NCI-H460 (cell line): ENCODE data around the gene EXOC1. TPM values are rescaled to one million over a fixed set of nuclear protein-coding genes. Genes with fewer than 3 reads are reported as not detected.
"Not testable (repeated sequence)": the region's sequence is repeated elsewhere in the genome, so short reads cannot be mapped to it uniquely, and the experiment has no call there.

Source experiments
- DNase-seq: peaks from one replicate; pipeline ENCODE4 v3.0.0-alpha.2; 2016; ENCODE audit warnings: low read depth; ENCODE audit errors: extremely low read depth
- total RNA-seq: library from RNA; depleted of rRNA; stranded (reverse); fragments of >200 nt; shearing (Covaris generic); gene quantifications from 2 replicates; pipeline ENCODE4 v1.2.3, GENCODE V29; 2014

The EXOC1 gene
- total RNA-seq, 1 experiment from 2014 or later: 40.9 TPM

DNA sequence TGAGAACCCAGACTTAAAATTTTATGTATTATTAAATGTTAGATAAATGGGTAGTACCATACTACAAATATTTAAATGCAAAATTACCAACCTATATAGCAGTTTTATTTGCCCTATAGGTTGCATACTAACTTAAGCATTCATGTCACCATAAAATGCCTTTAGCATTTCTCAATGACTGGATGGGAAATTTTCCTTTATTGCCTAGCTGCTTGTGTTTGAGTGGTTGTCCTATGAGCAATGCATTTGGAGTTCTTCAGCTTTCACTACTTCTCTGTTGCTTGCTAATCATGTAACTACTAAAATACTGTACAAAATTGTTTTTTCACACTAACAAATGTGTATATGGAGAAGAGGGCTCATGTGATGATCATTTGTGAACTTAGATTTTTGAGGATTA, 51.1 kb downstream of the EXOC1 start:
- no peak for DNase-seq

DNA sequence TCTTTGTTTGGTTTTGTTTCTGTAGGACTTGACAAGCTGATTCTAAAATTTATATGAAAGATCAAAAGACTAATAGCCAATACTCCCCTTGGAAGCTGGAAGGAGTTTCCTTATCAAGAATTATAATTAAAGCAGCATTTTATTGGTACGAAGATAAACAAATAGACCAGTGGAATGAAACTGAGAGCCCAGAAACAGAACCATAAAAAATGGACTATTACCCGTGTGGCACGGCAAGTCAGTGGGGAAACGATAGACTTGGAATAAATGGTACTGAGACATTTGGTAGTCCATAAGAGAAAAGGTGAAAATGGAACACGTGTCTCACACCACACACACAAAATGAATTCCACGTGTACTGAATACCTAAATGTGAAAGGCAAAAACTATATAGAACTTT, 52.9 kb downstream of the EXOC1 start:
- DNase-seq: no peak

DNA sequence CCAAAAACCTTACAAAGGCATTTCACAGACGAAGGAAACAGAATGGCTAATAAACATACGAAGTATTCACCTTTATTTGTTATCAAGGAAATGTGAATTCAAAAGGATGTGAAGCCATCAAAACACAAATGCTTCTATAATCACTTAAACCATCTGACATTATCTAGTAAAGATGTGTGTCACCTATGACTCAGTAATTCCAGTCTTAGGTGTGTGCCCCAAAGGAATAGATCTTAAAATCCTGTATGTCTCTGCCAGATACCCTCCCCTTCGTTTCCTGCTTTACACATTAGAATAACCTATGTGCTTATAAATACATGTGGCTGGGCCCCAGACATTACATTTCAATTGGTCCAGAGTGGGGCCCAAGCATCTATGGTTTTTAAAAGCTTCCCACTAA, 53.5 kb downstream of the EXOC1 start:
- DNase-seq: no peak

DNA sequence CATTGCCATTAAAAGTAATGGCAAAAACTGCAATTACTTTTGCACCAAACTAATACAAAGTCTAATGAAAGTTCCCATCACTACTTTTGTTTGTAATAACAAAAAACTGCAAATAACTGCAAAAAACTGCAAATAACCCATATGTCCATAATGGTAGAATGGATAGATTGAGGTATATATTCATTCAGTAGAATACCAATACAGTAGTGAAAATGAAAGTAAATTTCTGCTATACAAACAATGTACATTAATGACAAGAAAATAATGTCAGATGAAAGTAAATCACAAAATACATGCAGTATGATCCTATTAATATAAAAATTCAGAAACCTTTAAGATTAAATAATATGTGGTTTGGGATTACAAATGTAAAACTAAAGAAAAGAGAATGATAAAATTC, 54.0 kb downstream of the EXOC1 start:
- no peak for DNase-seq

DNA sequence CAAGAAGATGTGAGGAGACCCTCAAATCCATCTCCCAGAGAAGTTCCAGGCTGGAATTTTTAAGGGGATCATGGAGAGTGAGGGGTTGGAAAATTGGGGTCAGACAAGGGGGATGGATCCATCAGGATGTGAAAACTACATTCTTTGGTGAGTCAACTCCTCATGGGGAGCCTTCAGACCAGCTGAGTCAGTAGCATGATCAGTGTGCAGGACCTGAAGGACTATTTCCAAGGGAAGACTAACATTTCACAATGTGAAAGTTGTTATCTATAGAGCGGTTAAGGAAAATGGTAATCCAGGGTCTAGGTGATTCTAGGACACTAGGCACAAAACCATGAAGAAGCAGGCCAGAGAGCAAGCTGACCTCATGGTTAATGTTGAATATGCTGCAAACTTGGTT, 56.7 kb downstream of the EXOC1 start:
- DNase-seq: no peak

DNA sequence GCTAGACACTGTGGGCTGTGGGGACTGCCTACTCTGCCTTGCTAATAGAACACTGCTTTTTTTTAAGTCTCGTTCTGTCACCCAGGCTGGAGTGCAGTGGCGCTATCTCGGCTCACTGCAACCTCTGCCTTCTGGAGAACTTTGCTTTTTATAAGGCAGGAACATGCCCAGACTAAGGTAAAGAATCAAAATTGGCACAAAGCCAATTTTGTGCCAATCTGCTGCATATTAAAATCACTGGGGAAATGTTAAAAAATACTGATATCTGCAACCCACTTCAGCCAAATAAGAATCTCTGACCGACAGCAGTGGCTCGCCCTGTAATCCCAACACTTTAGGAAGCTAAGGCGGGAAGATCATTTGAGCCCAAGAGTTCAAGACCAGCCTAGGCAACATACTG, 58.8 kb downstream of the EXOC1 start:
- no peak for DNase-seq

DNA sequence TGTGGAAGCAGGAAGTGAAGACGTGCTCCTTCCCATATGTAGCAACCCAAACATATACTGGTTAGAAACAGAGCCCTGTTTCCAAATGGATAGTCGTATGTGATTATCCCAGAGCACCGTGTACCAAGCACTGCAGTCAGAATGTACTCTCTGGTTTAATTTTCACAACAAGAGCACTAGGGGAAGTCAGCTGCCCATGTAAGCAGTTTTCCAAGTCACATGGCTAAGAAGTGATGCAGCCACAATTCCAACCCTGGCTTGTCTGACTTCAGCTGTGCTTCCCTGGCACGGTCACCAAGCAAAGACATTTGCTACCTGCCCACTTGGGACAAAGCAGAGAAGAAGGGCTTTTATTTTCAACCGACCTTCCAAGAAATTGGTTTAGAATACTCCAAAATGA, 67.1 kb downstream of the EXOC1 start:
- no peak for DNase-seq

DNA sequence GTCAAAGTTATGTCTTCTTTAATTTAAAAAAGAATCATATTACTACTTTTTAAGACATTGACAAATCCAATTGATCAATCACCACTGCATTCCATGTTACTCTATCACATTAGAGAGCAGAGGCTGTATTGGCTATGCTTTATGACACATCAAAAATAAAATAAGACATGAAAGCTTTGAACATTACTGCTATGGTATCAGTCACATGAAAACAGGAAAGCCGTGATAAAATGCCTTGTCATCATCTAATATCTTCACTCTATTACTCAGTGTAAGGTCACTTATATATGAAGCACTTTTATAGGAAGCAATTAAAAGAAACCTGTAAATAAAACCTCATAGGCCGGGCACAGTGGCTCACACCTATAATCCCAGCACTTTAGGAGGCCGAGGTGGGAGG, 67.6 kb downstream of the EXOC1 start:
- DNase-seq: no peak

DNA sequence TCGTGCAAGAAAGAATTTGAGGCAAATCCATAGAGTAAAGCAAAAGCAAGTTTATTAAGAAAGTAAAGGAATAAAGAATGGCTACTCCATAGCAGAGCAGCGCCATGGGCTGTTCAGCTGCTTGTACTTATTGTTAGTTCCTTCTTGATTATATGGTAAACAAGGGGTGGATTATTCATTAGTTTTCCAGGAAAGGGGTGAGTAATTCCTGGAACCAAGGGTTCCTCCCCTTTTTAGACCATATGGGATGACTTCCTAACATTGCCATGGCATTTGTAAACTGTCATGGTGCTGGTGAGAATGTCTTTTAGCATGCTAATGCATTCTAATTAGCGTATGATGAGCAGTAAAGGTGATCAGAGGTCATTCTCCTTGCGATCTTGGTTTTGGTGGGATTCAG, 71.8 kb downstream of the EXOC1 start:
- DNase-seq: no peak

DNA sequence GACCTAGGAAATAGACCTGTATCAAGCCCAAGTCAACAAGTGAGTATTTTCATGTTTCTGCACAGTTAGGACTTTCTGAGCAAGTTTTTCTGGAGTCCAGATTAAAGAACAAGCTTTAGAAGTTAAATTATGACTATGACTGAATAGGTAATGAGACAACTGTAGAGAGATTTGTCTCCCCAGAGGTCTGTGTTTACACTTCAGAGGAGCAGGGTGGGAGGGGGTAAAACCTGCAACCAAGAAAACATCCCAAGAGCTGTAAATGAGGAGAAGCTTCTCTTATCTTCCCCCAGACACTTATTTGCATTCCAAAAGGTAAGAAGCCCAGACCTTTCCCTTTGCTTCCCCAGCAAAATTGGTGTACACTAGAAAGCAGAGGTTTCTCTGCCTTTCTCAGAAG, 73.2 kb downstream of the EXOC1 start:
- no peak for DNase-seq

DNA sequence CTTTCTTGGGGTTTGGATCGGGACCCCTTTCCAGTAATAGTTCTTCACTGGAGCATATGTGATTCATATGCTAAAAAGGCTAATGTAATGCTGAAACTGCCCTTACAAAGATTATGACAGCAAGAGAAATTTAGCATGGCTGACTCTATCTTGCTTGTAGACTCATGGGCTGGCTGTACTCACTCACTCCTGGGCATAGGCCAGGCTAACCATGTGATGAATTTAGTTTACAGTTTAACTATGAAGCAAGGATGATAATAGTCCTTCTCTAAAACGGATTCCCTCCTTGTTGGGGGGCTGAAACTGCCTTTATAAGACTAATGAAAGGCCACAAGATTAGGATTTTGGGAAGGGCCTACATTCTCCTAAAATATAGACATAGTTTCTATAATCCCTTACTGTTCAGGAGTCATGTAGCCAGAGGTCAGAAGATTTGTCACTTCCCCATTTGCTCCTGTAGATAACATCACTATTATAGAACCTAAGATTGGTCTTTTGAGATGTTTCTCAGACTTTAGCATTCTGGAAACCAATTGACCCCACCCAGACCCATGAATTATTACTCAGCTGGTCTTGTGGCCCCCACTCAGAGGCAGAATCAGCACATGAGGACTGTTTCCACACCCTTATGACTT, 74.5 kb downstream of the EXOC1 start:
- no peak for DNase-seq

DNA sequence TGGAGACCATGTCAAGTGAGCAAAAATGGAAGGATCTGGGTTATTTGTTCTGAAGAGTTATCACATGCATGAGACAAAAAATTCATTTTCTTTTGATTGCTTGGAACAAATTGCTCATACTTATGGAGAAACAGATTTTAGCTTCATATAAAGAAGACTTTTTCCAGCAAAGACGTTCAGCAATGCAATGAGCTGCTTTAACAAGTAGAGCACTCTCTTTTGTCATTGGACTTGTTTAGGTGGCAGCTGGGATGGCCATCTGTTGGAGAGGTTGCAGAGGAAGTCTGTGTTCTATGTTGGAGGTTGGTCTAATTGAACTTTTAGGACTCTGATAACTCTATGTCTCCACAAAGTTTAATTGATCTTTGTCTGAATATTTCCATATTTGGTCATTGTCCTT, 75.4 kb downstream of the EXOC1 start:
- DNase-seq: no peak

DNA sequence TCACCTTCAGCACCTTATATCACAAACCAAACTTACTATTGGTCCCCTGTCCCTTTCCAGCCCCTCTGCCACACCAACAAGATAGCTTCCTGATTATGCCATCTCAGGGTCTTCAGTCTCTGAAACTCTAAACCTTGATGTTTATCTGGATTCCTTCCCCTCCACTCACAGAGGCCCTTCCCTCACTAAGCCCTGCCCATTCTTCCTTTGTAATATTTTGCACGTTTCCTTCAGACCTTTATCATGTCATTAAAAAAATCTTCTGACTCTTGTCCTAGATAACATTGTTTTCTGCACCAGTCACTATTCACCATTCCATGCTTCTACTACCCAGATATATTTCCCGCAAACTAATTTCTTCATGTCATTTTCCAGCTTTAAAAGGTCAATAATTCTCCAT, 77.6 kb downstream of the EXOC1 start:
- no peak for DNase-seq

DNA sequence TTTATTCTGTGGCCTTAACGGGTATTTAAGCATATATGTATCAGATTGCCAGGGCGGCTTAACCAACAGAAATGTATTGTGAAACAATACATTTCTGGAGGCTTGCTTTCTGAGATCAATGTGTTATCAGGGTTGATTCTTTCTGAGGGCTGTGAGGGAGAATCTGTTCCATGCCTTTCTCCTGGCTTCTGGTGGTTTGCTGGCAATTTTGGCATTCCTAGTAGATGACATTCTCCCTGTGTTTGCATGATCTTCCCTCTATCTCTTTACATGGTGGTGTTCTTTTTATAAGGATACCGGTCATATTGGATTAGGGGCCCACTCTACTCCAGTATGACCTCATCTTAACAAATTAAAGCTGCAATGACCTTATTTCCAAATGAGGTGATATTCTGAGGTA, 78.4 kb downstream of the EXOC1 start:
- no peak for DNase-seq

DNA sequence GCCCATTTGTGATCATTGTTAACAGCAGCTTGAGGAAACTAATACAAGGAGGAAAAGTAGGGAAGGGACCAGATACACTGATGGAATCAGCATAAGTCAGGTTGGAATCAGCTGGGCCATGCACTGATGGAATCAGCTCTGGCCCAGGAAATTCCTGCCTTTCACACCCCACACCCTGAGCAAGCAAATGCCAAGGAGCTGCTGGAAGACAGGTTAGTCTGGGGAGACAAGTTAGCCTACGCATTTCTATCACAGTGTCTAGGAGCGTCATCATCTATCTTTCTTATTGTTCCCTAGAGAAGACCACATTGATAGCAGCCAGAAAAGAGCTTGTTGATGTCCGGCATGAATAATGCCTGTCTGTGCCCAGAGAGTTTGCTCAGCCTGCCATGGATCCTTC, 79.1 kb downstream of the EXOC1 start:
- no peak for DNase-seq

DNA sequence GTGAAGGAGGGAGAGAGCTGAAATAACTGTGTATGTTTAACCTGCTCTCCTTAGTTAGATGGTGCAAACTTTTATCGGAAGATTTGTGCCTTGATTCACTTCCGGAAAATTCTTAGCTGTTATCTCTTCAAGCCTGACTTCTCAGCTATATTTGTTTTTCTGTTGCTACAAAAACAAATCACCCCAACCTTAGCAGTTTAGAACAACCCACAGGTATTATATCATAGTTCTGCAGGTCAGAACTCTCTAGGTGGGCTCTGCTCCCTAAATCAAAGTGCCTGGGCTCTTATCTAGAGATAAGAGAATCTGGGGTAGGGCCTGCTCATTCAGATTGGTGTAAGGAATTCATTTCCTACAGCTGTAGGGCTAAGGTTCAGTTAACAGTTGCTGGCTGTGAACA, 80.2 kb downstream of the EXOC1 start:
- no peak for DNase-seq

DNA sequence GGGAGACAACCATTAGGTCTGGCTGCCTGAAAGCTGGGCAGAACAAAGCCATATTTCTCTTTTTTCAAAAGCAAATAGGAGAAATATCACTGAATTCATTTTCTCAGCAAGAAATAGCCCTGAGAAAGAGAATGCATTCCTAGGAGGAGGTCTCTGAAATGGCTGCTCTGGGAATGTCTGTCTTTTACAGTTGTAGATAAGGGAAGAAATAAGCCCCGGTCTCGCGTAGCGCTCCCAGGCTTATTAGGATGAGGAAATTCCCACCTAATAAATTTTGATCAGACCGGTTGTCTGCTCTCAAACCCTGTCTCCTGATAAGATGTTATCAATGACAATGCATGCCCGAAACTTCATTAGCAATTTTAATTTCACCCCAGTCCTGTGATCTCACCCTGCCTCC, 82.5 kb downstream of the EXOC1 start:
- not testable (repeated sequence) for DNase-seq

DNA sequence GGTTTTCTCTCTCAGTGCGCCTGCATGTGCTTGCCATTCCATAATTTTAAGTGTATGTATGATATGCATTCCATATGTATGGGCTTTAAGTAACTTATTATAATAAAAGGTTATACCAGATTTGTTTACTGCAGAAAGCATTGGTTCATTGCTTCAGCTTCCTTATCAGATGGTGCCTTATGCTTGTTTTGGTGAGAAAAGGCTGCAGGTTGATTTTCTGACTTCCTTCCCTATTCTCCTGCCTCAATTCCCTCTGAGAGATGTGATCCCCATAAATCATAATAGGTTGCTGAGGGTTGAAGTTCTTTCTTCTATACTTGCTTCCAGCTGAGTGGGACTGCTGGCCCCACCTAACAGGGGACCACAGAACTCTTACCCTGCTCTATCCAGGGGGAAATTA, 85.0 kb downstream of the EXOC1 start:
- DNase-seq: no peak

DNA sequence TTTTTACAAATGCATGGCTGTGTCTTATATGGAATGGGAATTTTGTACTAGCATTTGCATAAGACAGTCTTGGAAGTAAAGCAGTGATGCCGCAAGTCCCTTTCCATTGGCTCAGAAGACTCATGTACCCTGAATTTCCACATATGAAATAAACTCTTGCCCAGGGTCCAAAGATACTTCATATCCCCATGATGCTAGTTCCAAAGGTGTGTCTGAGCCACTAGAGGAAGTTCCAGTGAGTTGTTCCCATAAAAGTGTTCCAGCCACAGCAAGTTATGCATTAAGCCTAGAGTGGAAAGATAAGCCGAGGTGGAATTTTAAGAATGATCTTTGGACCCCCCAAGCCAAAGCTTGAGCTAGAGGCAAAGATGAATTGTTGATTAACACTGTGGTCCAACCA, 86.0 kb downstream of the EXOC1 start:
- no peak for DNase-seq

DNA sequence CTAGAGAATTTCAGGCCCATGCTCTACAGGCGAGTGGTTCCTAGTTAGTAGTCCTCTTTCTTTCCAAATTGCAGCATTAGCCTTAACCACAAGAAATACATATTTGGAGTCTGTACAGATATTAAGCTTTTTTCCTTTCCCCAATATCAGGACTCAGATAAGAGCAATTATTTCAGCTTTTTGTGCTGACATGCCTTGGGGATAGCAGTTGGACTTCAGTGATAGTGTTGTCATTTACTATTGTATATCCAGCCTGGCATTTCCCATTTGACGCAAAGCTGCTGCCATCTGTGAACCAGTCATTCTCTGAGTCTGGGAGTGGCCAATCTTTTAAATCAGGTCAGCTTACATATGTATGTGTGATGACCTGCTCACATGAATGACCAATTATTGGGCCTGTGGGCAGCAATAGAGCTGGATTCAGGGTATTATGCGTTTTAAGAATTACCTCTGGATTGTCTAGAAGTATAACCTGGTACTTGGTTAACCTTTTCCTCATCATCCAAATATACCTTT, 88.5 kb downstream of the EXOC1 start:
- no peak for DNase-seq

DNA sequence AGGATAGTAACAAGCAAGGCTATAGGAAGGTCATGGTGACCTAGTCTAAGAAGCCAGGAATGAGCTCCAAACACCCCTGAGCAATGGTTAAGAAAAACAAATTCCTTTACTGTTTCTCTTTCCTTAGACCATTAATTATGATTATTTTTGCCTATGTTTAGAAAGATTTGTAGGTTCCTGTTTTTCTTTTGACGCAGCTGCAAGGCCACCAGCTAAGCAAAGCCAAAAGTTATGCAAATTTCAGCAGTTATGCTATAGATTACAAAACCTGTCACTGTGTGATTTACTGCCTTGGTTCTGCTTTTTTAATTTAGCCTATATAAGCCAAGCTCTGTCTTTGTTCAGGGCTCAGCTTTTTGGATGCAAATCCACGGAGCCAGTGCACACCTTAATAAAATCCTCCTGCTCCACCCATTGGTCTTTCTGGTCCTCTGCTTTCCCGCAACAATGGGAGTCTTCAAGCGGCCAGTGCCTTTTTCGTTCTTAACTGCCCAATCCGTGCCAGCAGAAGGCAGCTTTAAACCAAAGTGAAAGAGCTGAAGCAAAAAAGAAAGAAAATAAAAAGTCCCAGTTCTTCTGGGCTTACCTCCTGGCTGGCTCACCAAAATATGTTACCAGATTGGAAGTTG, 93.9 kb downstream of the EXOC1 start:
- DNase-seq: no peak

DNA sequence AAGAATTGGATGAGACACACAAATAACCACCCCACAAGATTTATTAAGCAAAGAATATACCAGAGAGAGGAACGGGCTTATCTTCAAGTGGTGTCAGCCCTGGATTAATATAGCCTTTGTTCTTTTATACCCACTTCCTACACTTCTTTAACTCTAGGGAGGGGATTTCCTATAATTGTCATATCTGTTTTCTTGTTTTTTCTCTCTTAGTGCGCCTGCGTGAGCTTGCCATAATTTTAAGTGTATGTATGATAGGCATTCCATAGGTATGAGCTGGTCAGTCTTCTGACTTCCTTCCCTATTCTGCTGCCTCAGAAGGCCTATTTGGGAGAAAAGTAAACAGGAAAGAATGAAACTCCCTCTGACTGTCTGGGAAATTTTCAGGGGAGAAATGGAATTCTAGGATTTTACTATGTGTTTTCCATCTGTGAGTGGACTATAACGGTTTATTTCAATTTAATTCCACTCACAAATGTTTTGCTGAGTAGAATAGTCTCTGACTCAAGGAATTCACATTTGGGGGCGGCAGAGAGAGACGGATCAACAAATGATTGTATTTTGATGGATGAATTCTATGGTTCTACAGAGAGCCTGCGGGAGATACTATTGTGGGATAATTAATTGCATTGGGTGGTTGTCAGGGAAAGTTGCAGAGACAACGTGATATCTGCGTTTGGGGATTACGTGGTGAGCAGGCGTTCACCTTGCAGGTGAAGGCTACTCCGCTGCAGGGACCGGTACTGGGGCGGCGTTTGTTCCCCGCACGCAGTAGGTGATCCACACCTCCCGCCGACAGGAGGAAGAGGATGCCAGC, 94.7 kb downstream of the EXOC1 start:
- DNase-seq: peak; percentile 62
